Measurements from ENCODE around the gene ANTXR2.

GRCh38 chr4:79863333-79863732 is 209.7 kb downstream of the ANTXR2 start:
- no peak for TF ChIP-seq CTCF (CRISPR knock-in tag; IDR thresholded peaks at IDR 0.05)
- TF ChIP-seq IRF9 (CRISPR knock-in tag; IDR thresholded peaks at IDR 0.05; ENCODE audit: borderline replicate concordance), result no peak
- TF ChIP-seq ZNF441 (CRISPR knock-in tag; IDR thresholded peaks at IDR 0.05; ENCODE audit: borderline replicate concordance), result no peak
- TF ChIP-seq REST (IDR thresholded peaks at IDR 0.05; ENCODE audit: borderline replicate concordance in 1 of 2, low read depth in 1 of 2, low read length in 2 of 2), result no peak
- no peak for TF ChIP-seq SRSF4 (IDR thresholded peaks at IDR 0.05; ENCODE audit: low read depth, low read length, poor library complexity, severe bottlenecking)
- no peak for TF ChIP-seq ZBTB1 (CRISPR knock-in tag; IDR thresholded peaks at IDR 0.05; ENCODE audit: borderline replicate concordance)

Data from HepG2 (cell line).